GM12872 (cell line): ENCODE measurements around the gene MYZAP.

ENCODE experiments used
- CTCF ChIP-seq: IDR thresholded peaks from 3 replicates; pipeline ENCODE4 v1.5.1; 2011; ENCODE audit warnings: low read depth, mild to moderate bottlenecking, low read length, moderate library complexity; ENCODE audit not compliant: insufficient read depth

MYZAP gene

GRCh38 chr15:57708047-57708446 is 116.3 kb downstream of the MYZAP start:
- no peak for TF ChIP-seq CTCF

GRCh38 chr15:57718309-57718708 is 126.6 kb downstream of the MYZAP start:
- TF ChIP-seq CTCF, result no peak

GRCh38 chr15:57720867-57721266 is 129.2 kb downstream of the MYZAP start:
- TF ChIP-seq CTCF, result no peak

- TF ChIP-seq CTCF, result no peak
These were observed 134.7 kb downstream of the MYZAP start for GRCh38 chr15:57726411-57726810.

GRCh38 chr15:57727031-57727430 is 135.3 kb downstream of the MYZAP start:
- no peak for TF ChIP-seq CTCF

GRCh38 chr15:57728436-57728835 is 136.7 kb downstream of the MYZAP start:
- no peak for TF ChIP-seq CTCF

- TF ChIP-seq CTCF, result no peak
These were observed 139.2 kb downstream of the MYZAP start for GRCh38 chr15:57730876-57731275.
